GM21526 (cell line): ENCODE data around the gene MAGI2.
"Not testable (repeated sequence)": the region's sequence is repeated elsewhere in the genome, so short reads cannot be mapped to it uniquely, and the experiment has no call there.

ENCODE experiments used
- ATAC-seq: cut with Tn5 transposase; IDR thresholded peaks from one replicate; pipeline ENCODE4 v1.9.1; 2021; ENCODE audit warnings: moderate library complexity; ENCODE audit not compliant: unreplicated experiment, low FRiP score

Gene MAGI2

GRCh38 chr7:78529392-78529791 is 924.1 kb downstream of the MAGI2 start:
- no peak for ATAC-seq

GRCh38 chr7:78528964-78529363 is 924.5 kb downstream of the MAGI2 start:
- no peak for ATAC-seq

GRCh38 chr7:78523930-78524329 is 929.5 kb downstream of the MAGI2 start:
- no peak for ATAC-seq

- ATAC-seq: no peak
Observed at GRCh38 chr7:78521961-78522360, 931.5 kb downstream of the MAGI2 start.

- no peak for ATAC-seq
Observed at GRCh38 chr7:78516450-78516849, 937.0 kb downstream of the MAGI2 start.

- no peak for ATAC-seq
Observed at GRCh38 chr7:78514634-78515033, 938.8 kb downstream of the MAGI2 start.

- ATAC-seq: no peak
Observed at GRCh38 chr7:78510580-78511188, 942.8 kb downstream of the MAGI2 start.

GRCh38 chr7:78503301-78503700 is 950.2 kb downstream of the MAGI2 start:
- not testable (repeated sequence) for ATAC-seq

- no peak for ATAC-seq
Observed at GRCh38 chr7:78501064-78501463, 952.4 kb downstream of the MAGI2 start.

- ATAC-seq: no peak
Observed at GRCh38 chr7:78499971-78500370, 953.5 kb downstream of the MAGI2 start.

GRCh38 chr7:78499283-78499682 is 954.2 kb downstream of the MAGI2 start:
- ATAC-seq: no peak

GRCh38 chr7:78497728-78498427 is 955.6 kb downstream of the MAGI2 start:
- ATAC-seq: no peak

GRCh38 chr7:78496096-78496630 is 957.3 kb downstream of the MAGI2 start:
- ATAC-seq: no peak

- no peak for ATAC-seq
Observed at GRCh38 chr7:78493401-78493800, 960.1 kb downstream of the MAGI2 start.

- ATAC-seq: no peak
Observed at GRCh38 chr7:78492146-78492545, 961.3 kb downstream of the MAGI2 start.

GRCh38 chr7:78490524-78490923 is 962.9 kb downstream of the MAGI2 start:
- ATAC-seq: no peak

- no peak for ATAC-seq
Observed at GRCh38 chr7:78489476-78490240, 963.8 kb downstream of the MAGI2 start.

- ATAC-seq: no peak
Observed at GRCh38 chr7:78487464-78487863, 966.0 kb downstream of the MAGI2 start.

- ATAC-seq: no peak
Observed at GRCh38 chr7:78479348-78479747, 974.1 kb downstream of the MAGI2 start.

GRCh38 chr7:78476851-78477405 is 976.5 kb downstream of the MAGI2 start:
- no peak for ATAC-seq
